Measurements from ENCODE around the gene TUBGCP3. TPM values are rescaled to one million over a fixed set of nuclear protein-coding genes. Genes with fewer than 3 reads are reported as not detected.
"Not testable (repeated sequence)": the region's sequence is repeated elsewhere in the genome, so short reads cannot be mapped to it uniquely, and the experiment has no call there.

The TUBGCP3 gene
- total RNA-seq, 1 donor from 2014 or later, result 36.6 TPM

DNA sequence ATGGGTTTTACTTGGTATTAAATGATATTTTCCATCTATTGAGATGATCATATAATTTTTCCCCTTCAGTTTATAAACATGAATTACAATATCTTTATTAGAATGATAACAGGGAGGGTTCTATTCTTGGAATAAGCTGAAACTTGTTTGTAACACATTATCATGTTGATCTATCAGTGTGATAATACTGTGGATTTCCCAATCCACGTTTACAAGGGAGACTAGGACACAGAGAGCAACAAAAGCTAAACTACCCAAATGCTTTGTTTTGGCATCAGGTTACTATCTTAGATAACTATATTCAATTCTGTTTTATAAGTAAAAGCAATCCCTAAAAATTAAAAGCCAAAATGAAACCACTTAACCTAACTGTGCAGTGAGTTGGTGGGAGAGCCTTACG lies 92.5 kb downstream of the TUBGCP3 start:
- H3K36me3 Mint-ChIP-seq (ENCODE audit: unreplicated experiment), result no peaks in the 10 kb centered on the region
- no peak for DNase-seq
- H3K4me1 Mint-ChIP-seq (ENCODE audit: low read depth, unreplicated experiment), result no peaks in the 10 kb centered on the region
- H3K4me3 Mint-ChIP-seq (ENCODE audit: unreplicated experiment), result no peak overlapping the region
- no peak overlapping the region for H3K27ac Mint-ChIP-seq (ENCODE audit: unreplicated experiment)
- TF ChIP-seq, protein P1, sequence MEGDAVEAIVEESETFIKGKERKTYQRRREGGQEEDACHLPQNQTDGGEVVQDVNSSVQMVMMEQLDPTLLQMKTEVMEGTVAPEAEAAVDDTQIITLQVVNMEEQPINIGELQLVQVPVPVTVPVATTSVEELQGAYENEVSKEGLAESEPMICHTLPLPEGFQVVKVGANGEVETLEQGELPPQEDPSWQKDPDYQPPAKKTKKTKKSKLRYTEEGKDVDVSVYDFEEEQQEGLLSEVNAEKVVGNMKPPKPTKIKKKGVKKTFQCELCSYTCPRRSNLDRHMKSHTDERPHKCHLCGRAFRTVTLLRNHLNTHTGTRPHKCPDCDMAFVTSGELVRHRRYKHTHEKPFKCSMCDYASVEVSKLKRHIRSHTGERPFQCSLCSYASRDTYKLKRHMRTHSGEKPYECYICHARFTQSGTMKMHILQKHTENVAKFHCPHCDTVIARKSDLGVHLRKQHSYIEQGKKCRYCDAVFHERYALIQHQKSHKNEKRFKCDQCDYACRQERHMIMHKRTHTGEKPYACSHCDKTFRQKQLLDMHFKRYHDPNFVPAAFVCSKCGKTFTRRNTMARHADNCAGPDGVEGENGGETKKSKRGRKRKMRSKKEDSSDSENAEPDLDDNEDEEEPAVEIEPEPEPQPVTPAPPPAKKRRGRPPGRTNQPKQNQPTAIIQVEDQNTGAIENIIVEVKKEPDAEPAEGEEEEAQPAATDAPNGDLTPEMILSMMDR (IDR thresholded peaks at IDR 0.05; ENCODE audit: partially characterized antibody, unreplicated experiment), result no peak
- H3K27me3 Mint-ChIP-seq (ENCODE audit: unreplicated experiment), result peaks cover 3% of the 10 kb centered on the region
- H3K9me3 Mint-ChIP-seq (ENCODE audit: unreplicated experiment), result no peaks in the 10 kb centered on the region

DNA sequence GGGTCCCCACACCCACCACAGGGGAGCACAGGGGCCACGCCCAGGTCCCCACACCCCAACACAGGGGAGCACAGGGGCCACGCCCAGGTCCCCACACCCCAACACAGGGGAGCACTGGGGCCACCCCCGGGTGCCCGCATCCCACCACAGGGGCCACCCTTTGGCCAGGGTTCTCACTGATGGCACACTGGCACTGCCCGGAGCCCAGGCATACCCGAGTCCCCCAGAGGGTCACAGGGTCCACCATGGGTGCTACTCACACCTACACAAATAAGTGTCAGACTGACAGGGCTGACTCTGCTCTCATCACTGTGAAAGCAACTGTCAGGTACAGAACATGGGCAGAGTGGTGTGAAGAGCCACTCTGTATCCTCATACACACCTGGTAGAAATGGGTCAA lies 98.8 kb downstream of the TUBGCP3 start:
- Mint-ChIP-seq H3K9me3 (ENCODE audit: unreplicated experiment) (no peaks in the 10 kb centered on the region), H3K36me3 (ENCODE audit: unreplicated experiment) (no peaks in the 10 kb centered on the region), H3K4me3 (ENCODE audit: unreplicated experiment) (no peak overlapping the region), H3K4me1 (ENCODE audit: low read depth, unreplicated experiment) (peaks cover 12% of the 10 kb centered on the region), H3K27me3 (ENCODE audit: unreplicated experiment) (peaks cover 4% of the 10 kb centered on the region), H3K27ac (ENCODE audit: unreplicated experiment) (no peak overlapping the region)
- no peak for DNase-seq
- TF ChIP-seq, protein P1 (IDR thresholded peaks at IDR 0.05; ENCODE audit: partially characterized antibody, unreplicated experiment), result no peak

DNA sequence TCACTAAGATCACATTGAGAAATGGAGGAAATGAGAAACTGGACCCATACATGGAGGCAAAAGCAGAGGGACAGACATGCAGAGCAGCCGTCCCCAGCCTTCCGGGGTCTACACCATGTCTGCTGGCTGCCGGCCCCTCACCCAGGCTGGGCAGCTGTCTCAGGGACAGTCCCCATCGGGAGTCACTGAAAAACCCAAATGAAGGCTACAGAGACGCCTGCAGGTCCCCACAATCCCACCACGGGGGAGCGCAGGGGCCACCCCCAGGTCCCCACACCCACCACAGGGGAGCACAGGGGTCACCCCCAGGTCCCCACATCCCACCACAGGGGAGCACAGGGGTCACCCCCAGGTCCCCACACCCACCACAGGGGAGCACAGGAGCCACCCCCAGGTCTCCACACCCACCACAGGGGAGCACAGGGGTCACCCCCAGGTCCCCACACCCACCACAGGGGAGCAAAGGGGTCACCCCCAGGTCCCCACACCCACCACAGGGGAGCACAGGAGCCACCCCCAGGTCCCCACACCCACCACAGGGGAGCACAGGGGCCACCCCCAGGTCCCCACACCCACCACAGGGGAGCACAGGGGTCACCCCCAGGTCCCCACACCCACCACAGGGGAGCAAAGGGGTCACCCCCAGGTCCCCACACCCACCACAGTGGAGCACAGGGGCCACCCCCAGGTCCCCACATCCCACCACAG lies 99.5 kb downstream of the TUBGCP3 start:
- not testable (repeated sequence) for DNase-seq; H3K4me3 Mint-ChIP-seq (ENCODE audit: unreplicated experiment); H3K27ac Mint-ChIP-seq (ENCODE audit: unreplicated experiment)

DNA sequence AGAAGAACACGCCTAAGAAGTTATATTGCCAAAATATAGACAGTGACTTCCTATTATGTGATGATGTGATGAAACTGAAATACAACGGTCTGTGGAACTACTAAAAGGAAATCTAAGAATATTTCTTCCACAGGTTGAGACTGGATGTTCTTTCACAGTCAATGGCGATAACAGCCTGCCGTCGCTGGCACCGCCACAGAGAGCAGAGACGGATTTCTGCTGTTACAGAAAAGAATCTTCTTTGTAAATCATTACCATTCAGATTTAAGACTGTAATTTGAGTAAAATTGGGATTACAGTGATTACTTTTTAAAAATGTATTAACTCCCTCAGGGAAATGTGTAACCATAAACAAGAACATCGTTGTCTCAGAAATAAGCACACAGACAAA lies 100.8 kb downstream of the TUBGCP3 start:
- H3K4me1 Mint-ChIP-seq (ENCODE audit: low read depth, unreplicated experiment), result peaks cover 12% of the 10 kb centered on the region
- H3K27ac Mint-ChIP-seq (ENCODE audit: unreplicated experiment), result peak overlapping the region; percentile 76
- no peak for DNase-seq
- H3K9me3 Mint-ChIP-seq (ENCODE audit: unreplicated experiment), result no peaks in the 10 kb centered on the region
- TF ChIP-seq, protein P1 (IDR thresholded peaks at IDR 0.05; ENCODE audit: partially characterized antibody, unreplicated experiment), result no peak
- no peak overlapping the region for H3K4me3 Mint-ChIP-seq (ENCODE audit: unreplicated experiment)
- peaks cover 6% of the 10 kb centered on the region for H3K36me3 Mint-ChIP-seq (ENCODE audit: unreplicated experiment)
- peaks cover 4% of the 10 kb centered on the region for H3K27me3 Mint-ChIP-seq (ENCODE audit: unreplicated experiment)

More for the DNA sequence above, 99.5 kb downstream of the TUBGCP3 start:
- not testable (repeated sequence) for H3K36me3 Mint-ChIP-seq (ENCODE audit: unreplicated experiment); H3K9me3 Mint-ChIP-seq (ENCODE audit: unreplicated experiment); H3K27me3 Mint-ChIP-seq (ENCODE audit: unreplicated experiment)
- H3K4me1 Mint-ChIP-seq (ENCODE audit: low read depth, unreplicated experiment), result peaks cover 12% of the 10 kb centered on the region

DNA sequence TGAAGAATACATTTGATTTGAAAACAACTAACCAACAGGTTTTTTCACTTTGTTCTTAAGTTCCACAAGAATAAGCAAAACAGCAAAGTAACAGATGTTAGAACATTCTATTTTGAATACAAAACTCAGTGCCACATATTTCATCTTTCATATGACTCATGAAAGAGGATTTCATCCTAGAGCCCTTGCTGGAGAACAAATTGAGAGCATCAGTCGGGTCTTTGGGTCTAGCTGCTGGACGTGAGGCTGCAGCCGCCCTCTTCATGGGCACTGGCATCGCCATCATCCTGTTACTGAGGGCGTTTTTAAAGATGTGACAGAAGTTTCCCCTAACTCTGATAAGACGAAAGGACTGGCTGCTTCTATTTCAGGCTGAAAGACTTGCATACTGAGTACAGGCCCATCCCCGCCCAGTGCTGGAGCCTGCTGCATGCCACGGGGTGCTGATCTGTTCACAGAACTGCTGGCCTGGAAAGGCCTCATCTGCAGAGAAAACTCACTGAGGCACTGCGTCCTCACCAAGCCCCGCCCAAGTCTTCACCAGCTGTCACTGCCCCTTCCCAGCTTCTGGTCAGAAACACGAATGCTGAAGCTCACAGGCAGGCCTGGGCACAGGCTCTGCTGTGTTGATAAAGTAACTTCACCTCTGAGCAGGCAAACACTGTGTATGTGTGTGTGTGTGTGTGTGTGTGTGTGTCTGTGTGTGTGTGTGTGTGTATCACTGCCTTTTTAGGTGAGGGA lies 101.4 kb downstream of the TUBGCP3 start:
- Mint-ChIP-seq H3K9me3 (ENCODE audit: unreplicated experiment) (no peaks in the 10 kb centered on the region), H3K4me1 (ENCODE audit: low read depth, unreplicated experiment) (peaks cover 12% of the 10 kb centered on the region), H3K27ac (ENCODE audit: unreplicated experiment) (peak overlapping the region; percentile 76), H3K36me3 (ENCODE audit: unreplicated experiment) (peaks cover 7% of the 10 kb centered on the region), H3K4me3 (ENCODE audit: unreplicated experiment) (no peak overlapping the region), H3K27me3 (ENCODE audit: unreplicated experiment) (peaks cover 4% of the 10 kb centered on the region)
- TF ChIP-seq, protein P1 (IDR thresholded peaks at IDR 0.05; ENCODE audit: partially characterized antibody, unreplicated experiment), result no peak
- DNase-seq, result peak; percentile 46

DNA sequence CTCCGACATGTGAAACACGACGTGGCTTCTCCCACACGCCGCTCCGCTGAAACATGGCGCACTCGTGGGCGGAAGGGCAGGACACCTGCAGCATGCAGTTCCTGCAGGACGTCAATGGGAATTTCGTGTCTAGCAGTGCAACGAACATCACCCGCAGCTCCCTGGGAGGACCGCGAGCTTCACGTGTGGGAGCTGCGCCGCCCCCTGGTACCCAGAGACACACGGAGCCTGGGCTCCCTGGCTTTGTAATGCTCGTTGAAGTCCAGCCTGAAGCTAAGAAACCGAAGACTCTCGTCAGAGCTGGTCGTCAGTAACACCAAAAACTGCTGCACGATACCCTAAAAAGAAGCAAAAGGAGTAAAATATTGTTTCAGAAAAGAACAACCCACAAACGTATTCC lies 102.1 kb downstream of the TUBGCP3 start:
- not testable (repeated sequence) for H3K27ac Mint-ChIP-seq (ENCODE audit: unreplicated experiment); H3K27me3 Mint-ChIP-seq (ENCODE audit: unreplicated experiment); H3K4me3 Mint-ChIP-seq (ENCODE audit: unreplicated experiment); DNase-seq; H3K9me3 Mint-ChIP-seq (ENCODE audit: unreplicated experiment)
- H3K4me1 Mint-ChIP-seq (ENCODE audit: low read depth, unreplicated experiment), result peaks cover 12% of the 10 kb centered on the region
- peaks cover 14% of the 10 kb centered on the region for H3K36me3 Mint-ChIP-seq (ENCODE audit: unreplicated experiment)
